Iris pigment epithelial cell (primary cell): ENCODE results near the gene CSMD2.

Experiments
- DNase-seq: peaks from one replicate; pipeline ENCODE4 v3.0.0-alpha.2; 2011; ENCODE audit warnings: low read depth

CSMD2 gene

GRCh38 chr1:33713058-33713877 is 451.8 kb downstream of the CSMD2 start:
- no peak for DNase-seq

GRCh38 chr1:33712186-33712585 is 452.8 kb downstream of the CSMD2 start:
- DNase-seq: no peak

- no peak for DNase-seq
Observed at GRCh38 chr1:33711511-33711910, 453.5 kb downstream of the CSMD2 start.

DNA sequence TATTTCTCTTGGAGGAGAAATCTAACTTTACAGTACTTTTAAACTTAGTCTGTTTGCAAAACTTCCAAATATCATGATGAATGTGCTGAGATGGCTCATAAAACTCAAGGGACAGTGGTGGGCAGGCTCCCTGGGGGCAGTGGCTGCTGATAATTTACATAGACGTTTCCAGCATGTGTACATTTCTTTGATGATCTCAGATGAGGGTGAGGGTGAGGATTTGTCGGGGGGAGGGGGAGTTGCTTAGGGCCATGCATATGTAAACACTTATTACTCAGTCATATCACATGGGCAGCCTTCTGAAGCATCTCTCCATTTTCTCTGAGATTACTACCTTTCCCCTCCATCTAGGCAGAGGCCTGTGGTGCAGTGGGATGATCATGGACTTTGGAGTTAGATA is 454.1 kb downstream of the CSMD2 start:
- DNase-seq: no peak

DNA sequence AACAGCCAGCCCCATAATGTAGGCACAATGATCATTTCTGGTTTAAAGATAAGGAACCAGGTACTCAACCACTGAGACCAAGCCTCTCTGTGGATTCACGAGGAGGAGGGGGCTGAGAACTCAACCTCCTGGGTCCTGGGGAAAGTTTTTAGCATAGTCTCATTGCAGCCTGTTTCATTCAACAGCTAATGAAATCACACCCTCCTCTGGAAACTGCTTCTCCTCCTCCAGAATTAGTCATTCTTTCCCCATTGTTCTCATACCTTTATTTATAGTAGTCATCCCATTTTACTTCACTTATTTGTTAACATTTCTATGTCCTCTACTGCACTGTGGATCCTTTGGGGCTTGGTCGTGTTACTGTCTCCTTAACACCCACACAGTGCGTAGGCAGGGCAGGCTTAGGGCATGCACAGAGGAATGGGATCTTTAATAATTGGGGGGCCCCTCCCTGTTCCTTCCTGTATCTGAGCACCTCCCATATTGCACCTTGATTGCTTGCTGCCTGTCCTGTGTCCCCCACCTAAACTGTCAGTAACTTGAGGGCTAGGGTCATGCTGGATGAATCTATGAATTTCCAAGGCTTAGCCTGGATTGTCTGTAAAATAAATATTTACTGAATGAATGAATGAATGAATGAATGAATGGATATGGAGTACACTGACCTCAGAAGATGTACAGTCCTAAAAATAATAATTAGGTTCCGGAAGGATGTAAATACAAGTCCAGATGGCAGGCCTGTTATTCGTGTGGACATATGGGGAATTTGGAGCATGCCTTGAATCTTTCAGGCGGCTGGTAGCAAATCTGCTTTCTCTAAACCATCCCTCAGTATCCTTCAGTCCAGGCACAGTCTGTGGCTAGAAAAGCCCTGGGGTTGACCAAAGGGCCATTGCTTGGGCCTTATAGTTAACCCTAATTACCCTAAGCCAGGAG is 455.0 kb downstream of the CSMD2 start:
- DNase-seq: no peak

DNA sequence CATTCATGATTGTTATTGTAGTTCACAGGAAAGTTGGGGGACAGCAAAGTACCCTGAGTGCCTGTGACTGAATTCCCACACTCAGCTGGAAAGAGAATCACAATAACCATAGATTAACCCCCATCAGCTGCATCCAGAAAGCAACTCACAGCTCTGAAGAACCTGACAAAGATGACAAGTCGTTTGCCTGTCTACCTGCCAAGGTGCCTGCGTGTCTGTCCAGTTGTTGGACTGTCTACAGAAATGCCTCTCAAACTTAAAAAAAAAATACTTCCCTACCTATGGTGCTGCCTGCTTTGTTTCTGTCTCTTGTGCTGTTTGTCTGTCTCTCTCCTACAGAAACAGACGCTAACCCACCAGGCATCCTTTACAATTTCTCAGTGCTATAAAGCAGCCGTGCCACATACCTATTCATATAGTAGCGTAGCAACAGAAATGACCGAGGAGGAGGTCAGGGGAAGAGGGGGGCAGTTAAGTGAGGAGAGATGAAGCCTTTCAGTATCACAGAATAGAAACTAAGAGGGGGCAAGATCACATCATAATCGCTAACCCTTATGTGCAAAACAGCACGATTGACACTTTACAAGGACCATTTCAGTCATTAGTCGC is 455.8 kb downstream of the CSMD2 start:
- no peak for DNase-seq

DNA sequence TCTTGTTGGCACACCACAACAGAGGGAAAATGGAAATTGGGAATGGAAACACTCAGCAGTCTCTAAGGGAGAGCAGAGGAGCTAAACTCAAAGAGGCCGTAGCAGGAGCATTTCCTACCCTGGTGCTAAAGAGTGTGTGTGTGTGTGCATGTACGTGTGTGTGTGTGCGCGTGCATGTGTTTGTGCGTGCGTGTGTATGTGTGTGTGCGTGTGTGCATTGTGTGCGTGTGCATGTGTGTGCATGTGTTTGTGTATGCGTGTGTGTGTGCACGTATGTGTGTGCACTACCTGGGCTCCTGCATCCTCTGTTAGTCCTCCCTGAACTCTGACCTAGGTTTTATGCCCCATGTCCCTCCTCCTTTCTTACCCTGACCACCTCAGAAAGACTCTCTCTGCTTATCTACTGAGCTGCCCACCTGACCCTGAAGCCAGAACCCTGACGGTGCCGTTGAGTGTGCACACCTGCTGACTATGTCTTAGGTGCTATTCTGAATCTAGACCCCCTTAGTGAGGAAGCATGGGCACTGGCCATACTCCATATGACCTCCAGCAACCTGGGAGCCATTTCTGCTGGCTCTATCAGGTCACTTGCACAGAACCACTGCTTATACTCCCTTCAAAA is 458.3 kb downstream of the CSMD2 start:
- no peak for DNase-seq

DNA sequence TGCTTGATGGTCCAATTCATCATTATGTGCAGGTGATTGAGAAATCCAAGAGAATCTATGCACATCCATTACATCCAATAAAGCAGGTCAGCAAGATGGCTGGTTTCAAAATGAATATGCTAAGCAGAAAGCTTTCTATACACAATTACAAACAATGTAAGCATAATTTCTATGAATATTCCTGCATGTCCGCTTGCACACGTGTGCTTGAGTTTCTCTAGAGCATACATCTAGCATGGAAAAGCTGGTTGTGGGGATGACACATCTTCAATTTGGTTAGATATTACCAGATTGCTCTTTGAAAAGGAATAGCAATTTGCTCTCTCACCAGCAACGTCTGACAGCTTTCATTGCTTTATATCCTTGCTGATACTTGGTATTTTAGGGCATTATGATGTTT is 461.6 kb downstream of the CSMD2 start:
- DNase-seq: no peak

DNA sequence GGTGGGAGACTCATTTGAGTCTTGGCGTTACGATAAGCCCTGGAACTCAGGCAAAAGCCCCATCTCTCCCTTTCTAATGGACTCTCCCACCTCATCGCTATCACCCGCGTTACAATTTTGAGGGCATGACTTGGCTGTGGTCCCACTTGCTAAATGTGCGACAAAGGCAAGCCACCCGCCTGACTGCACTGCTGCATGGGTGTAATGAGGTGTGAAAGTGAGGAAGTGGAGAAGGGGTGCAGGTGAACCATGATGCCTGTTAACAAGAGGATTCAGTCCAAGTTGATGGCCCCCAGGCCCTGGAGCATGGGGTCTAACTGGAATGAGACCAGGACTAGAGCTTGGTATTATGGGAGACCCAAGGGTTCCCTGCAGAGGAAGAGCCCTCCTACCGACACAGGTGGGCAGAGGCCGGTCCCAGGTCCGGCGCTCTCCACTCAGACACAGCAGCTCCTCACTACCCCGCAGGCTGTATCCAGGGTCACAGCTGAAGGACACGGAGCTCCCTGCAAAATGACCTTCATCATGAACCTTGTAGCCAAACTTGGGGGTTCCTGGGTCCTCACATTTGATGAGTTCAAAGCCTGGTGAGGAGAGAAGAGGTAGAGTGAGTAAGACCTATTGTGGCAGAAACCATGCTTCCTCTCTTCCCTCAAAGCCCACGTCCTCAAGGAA is 466.5 kb downstream of the CSMD2 start:
- DNase-seq: no peak

- no peak for DNase-seq
Observed at GRCh38 chr1:33697816-33698215, 467.2 kb downstream of the CSMD2 start.

DNA sequence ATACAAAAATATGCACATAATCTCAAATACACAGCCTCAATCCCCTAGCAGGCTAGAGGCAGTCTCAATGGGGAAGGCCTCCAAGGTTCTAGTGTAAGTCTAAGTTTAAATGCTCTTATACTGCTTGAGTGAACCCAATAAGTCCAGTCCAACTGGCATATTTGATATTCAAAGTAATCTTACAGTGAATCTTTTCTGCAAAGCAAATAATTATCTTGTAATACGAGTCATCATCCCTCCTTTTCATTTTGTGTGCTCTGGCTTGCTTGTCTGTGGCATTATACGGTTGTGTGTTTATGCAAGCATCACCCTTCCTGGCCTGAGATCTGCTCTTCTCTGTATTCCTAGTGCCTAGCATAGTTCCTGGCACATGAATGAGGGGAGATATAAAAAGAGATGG is 468.1 kb downstream of the CSMD2 start:
- no peak for DNase-seq

DNA sequence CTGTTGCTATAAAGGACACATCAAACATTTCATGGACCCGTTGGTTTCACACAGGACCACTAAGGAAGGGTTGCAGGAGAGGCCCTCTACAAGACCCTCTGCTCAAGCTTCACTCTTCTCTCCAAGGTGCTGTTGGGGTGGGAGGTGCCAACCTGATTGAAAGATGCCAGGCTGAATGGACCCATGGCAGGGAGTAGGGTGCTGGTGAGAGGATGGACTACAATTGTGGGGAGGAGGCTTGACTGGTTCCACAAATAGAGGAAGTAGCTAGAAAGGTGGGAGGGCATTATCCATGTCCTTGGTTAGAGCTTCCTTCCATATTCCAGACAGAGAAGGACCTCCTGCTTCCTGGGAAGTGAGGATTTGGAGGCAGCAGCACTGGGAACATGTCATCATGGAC is 468.7 kb downstream of the CSMD2 start:
- DNase-seq: no peak

- no peak for DNase-seq
Observed at GRCh38 chr1:33692206-33693188, 472.5 kb downstream of the CSMD2 start.

DNA sequence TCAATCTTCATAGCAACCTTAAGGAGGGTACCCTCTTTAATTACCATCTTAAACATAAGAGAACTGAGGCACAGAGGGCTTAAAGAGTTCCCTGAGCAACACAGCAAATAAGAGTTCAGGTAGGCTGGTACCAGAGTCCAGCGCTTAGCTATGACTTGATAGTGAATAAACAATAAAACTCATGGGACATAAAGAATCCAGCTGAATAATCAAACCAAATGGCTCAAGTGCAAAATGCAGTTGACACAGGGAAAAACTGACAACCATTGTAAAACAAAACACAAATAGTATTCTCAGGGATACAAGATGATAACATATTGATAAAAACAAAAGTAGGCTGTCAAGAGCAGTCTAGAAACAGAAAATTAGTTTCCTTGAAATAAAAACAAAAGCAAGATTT is 478.0 kb downstream of the CSMD2 start:
- no peak for DNase-seq

DNA sequence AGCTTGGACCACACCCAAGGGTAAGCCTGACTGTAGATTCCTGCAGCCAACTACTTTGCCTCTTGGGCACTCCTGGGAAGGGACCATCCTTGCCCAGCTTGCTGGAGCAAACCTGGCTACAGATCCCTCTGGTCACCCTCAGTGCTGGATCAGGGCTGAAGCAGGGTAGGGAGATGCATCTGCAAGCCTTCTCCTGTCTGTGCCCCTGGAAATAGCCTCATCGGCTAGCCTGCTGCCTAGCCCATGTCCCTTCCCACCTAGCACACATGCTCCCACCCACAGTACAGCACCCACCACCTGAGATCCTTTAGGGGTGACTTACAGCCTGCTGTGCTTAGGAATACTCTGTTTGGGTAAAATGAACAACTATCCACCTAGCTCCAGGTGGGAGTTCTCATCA is 478.5 kb downstream of the CSMD2 start:
- no peak for DNase-seq

DNA sequence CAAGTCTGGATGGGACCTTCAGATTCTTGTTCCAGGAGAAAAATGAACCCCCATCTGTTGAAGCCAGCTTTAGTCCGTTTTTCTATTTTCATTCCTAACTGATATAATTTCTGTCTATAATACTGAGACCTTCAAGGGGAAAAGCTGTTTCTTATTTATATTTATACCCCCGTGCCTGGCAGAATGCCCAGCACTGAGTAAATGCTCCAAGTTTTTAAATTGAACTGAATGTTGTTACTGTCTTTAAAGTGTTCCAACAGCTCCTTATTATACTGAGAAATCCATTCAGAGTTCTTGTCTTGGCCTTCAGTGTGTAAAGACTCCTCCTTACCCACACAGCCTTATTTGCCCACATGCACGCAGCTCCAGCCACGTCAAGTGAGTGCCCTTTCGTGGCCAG is 479.8 kb downstream of the CSMD2 start:
- no peak for DNase-seq

DNA sequence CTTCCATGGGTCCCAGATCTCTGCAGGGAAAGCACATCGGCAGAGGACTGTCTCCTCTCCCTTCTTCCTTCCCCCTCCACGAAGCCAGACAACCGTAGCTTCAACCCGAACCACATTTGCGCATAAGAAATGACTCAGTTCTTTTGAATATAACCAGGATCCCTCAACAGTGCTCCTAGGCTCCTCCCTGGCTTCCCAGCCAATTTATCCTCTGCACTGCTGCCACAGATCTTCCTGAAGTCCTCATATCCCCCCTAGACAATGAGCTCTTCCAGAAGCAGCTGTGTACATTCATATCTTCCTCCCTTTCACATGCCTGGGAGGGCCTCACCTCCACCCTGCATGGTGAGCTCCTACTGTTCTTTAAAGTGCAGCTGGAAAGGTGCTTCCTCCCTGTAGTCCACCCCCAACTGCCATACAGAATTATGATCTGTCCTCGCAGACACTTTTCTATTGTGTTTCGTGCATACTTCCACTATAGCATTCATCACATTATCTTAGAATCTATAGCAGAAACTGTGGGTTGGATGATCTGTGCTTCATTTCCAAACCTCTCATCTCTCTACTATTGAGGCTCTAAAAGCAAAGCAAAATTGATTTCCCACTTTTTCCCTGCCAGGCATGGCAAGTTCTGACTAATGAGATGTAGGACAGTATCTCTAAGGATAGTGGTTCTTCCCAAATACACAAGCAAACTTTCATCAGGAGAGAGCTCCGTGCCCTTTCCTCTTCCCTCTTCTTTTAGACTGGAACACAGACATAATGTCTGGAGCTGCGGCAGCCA is 480.4 kb downstream of the CSMD2 start:
- no peak for DNase-seq

DNA sequence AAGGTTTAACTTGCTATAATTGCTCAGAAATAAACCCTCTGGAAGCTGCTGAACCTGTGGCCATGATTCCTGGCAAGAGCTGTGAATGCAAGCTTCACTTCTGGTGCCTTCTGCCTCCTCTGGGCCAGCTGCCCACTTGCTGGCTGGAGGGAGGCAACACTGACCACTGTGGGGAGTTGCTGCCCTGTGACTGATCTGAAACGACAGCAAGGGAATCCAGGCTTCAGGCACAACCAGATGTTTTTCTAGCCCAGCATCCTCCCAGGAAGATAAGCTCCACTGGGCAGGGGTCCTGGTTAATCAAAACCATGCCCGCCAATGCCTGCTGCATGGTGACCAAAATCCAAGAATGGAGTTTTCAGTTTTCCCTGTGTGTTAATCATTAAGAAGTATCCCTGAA is 481.1 kb downstream of the CSMD2 start:
- no peak for DNase-seq

- no peak for DNase-seq
Observed at GRCh38 chr1:33682371-33682770, 482.7 kb downstream of the CSMD2 start.
